Ovary (tissue), 3 donors: Measurements from ENCODE around the gene LRP2.

Experiments used
- CTCF ChIP-seq, 3 donors: fragments of 450-650 bp in 2 of 3; fragments of 200-600 bp in 1 of 3; IDR thresholded peaks; one replicate each; pipeline versions ENCODE4 v1.5.1 to v1.8.0; 2016 to 2022; ENCODE audit warnings: antibody characterized with exemption in 3 of 3, mild to moderate bottlenecking in 1 of 3
- EP300 ChIP-seq: sonication (generic); formaldehyde crosslinking; IDR thresholded peaks from one replicate; pipeline ENCODE4 v1.6.1; 2017; ENCODE audit warnings: antibody characterized with exemption
- POLR2A ChIP-seq: fragments of 450-650 bp; IDR thresholded peaks from one replicate; pipeline ENCODE4 v1.6.1; 2017; ENCODE audit warnings: antibody characterized with exemption, mild to moderate bottlenecking, moderate library complexity
- donor health status: DM: no; HTN: no; CAD: no.

GRCh38 chr2:169406891-169407290 is 44.6 kb upstream of the LRP2 start:
- TF ChIP-seq EP300 (no peak), POLR2A (no peak), CTCF (IDR thresholded peaks at IDR 0.05) (no peak)
